H1 (cell line): ENCODE data around the gene PBX1.

Source experiments
- EP300 ChIP-seq, 2 experiments: IDR thresholded peaks; 1 replicate in 1 of 2; 2 replicates in 1 of 2; pipeline ENCODE4 v1.6.1; 2011 to 2012; ENCODE audit warnings: low read depth in 2 of 2, low read length in 2 of 2, mild to moderate bottlenecking in 2 of 2, borderline replicate concordance in 1 of 2, inconsistent platforms in 1 of 2, moderate library complexity in 1 of 2
- SP4 ChIP-seq: IDR thresholded peaks from 2 replicates; pipeline ENCODE4 v1.6.1; 2012; ENCODE audit warnings: low read length, inconsistent platforms
- TCF12 ChIP-seq: IDR thresholded peaks from 2 replicates; pipeline ENCODE4 v1.6.1; 2011; ENCODE audit warnings: low read depth, mild to moderate bottlenecking, low read length
- TF ChIP-seq, protein P1 (sequence below), 3 experiments: IDR thresholded peaks; 1 replicate in 2 of 3; 2 replicates in 1 of 3; pipeline versions ENCODE4 v1.5.1 to v1.6.1; 2011; ENCODE audit warnings: low read length in 3 of 3, mild to moderate bottlenecking in 3 of 3, inconsistent platforms in 2 of 3, low read depth in 1 of 3, moderate library complexity in 1 of 3; ENCODE audit not compliant: insufficient read depth in 1 of 3; ENCODE audit errors: control extremely low read depth in 1 of 3

DNA sequence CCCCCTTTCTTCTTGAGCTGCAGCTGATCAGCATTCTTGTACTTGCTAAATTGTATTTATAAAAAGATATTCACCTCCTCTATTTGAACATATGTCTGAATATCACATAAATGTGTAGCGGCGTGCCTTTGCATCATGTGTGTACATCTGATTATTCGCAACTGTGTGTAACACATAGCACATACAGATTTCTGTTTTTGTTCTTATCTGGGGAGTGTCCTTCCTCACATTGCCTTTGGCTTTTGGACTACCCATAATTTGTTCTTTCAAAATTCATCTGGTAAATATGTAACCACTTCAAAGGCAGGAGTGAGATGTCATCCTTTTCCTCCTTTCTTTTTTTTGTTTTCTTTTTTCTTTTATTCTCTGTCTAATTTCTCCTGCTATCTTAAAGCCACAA lies 113.6 kb downstream of the PBX1 start:
- TF ChIP-seq, protein P1, sequence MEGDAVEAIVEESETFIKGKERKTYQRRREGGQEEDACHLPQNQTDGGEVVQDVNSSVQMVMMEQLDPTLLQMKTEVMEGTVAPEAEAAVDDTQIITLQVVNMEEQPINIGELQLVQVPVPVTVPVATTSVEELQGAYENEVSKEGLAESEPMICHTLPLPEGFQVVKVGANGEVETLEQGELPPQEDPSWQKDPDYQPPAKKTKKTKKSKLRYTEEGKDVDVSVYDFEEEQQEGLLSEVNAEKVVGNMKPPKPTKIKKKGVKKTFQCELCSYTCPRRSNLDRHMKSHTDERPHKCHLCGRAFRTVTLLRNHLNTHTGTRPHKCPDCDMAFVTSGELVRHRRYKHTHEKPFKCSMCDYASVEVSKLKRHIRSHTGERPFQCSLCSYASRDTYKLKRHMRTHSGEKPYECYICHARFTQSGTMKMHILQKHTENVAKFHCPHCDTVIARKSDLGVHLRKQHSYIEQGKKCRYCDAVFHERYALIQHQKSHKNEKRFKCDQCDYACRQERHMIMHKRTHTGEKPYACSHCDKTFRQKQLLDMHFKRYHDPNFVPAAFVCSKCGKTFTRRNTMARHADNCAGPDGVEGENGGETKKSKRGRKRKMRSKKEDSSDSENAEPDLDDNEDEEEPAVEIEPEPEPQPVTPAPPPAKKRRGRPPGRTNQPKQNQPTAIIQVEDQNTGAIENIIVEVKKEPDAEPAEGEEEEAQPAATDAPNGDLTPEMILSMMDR (IDR thresholded peaks at IDR 0.05; ENCODE audit: control extremely low read depth in 1 of 3, insufficient read depth in 1 of 3, low read depth in 1 of 3, low read length in 3 of 3) = no peak
- TF ChIP-seq TCF12 (no peak), EP300 (IDR thresholded peaks at IDR 0.05; ENCODE audit: borderline replicate concordance in 1 of 2, low read depth in 2 of 2, low read length in 2 of 2) (no peak), SP4 (no peak)
